Measurements from ENCODE around the gene CCDC159.
A peak's percentile ranks its signal among the peaks of the same experiment; 100 is the strongest.
"Not testable (repeated sequence)": the region's sequence is repeated elsewhere in the genome, so short reads cannot be mapped to it uniquely, and the experiment has no call there.

Gene CCDC159

DNA sequence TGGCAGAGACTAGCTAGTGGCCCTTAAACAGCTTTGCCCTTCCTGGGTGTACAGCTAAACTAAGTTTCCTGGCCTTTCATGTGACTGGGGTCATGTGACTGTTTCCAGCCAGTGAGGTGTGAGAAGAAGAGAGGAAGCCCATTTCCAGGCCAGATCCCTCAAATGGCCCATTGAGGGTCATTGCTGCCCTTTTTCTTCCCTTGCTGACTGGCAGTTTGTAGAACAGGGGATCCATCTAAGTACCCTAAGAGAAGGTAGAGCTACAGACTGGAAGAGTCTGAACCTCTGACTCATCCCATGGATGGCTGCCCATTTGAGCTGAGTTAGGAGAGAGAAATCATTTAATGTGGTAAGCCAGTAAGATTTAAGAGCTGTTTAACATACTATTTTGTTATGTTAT lies 30.9 kb downstream of the CCDC159 start:
- peak; percentile 66 for DNase-seq (ENCODE audit: low spot score)
- TF ChIP-seq, protein P1, sequence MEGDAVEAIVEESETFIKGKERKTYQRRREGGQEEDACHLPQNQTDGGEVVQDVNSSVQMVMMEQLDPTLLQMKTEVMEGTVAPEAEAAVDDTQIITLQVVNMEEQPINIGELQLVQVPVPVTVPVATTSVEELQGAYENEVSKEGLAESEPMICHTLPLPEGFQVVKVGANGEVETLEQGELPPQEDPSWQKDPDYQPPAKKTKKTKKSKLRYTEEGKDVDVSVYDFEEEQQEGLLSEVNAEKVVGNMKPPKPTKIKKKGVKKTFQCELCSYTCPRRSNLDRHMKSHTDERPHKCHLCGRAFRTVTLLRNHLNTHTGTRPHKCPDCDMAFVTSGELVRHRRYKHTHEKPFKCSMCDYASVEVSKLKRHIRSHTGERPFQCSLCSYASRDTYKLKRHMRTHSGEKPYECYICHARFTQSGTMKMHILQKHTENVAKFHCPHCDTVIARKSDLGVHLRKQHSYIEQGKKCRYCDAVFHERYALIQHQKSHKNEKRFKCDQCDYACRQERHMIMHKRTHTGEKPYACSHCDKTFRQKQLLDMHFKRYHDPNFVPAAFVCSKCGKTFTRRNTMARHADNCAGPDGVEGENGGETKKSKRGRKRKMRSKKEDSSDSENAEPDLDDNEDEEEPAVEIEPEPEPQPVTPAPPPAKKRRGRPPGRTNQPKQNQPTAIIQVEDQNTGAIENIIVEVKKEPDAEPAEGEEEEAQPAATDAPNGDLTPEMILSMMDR (IDR thresholded peaks at IDR 0.05; ENCODE audit: borderline replicate concordance, control extremely low read depth, extremely low read depth, insufficient read depth, missing control alignments) = no peak
- in situ Hi-C loops (cut with MboI; ENCODE audit: low sequenced_read_pairs, unreplicated experiment) = no loop called here

DNA sequence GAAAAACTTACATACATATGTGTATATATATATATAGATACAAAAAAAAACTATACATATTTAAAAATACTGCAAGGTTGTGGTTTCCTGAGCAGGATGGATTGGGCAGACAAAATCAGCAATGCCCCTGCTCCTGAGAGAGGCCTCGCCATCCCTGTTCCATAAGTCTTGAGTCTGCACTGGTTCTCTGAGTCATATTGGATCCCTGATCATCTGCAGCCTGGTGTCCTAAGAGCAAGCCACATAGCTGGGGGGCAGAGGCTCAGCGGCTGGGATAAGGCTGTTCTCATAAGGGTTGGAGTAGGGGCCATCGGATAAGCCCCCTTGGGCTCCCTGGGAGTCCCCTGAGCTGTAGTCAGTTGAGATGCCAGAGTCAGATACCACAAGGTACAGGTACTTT lies 31.4 kb downstream of the CCDC159 start:
- DNase-seq (ENCODE audit: low spot score) = no peak
- TF ChIP-seq, protein P1 (IDR thresholded peaks at IDR 0.05; ENCODE audit: borderline replicate concordance, control extremely low read depth, extremely low read depth, insufficient read depth, missing control alignments) = no peak
- in situ Hi-C loops (cut with MboI; ENCODE audit: low sequenced_read_pairs, unreplicated experiment) = no loop called here

DNA sequence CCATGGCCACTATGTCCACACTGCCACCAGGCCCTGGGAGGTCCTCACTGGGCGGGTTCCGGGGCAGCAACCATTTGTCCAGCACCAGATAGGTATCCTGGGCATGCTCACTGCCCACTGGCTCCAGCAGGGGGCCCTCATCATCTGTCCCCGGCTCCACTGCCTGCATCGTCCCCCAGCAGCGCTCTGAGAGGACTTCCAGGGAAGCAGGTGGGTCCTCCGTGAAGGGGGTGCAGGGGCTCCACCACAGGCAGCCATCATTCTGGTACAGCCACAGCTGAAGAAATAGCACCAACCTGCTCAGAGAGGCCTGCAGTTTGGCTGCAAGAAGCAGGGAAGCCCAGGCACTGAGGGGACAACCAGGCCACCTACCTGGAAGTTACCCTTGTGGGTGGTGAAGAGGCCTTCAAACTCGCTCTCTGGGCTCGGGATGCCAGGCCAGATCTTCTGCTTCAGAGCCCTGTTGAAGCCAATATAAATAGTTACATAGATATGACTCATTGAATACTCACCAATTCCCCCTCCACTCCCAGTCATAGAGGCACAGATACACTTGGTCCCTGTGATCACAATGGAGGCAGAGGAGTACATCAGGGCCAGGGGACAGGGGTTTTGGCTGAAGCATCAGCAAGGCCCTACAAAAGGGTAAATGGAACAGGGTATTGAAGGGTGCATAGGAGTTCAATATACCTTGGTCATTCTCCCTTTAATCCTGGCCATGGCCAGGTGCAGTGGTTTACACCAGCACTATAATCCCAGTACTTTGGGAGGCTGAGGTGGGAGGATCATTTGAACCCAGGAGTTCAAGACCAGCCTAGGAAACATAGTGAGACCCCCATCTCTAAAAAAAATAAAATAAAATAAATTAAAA lies 32.2 kb downstream of the CCDC159 start:
- in situ Hi-C loops (cut with MboI; ENCODE audit: low sequenced_read_pairs, unreplicated experiment) = no loop called here
- peak; percentile 36 for DNase-seq (ENCODE audit: low spot score)
- TF ChIP-seq, protein P1 (IDR thresholded peaks at IDR 0.05; ENCODE audit: borderline replicate concordance, control extremely low read depth, extremely low read depth, insufficient read depth, missing control alignments) = peak; percentile 60

DNA sequence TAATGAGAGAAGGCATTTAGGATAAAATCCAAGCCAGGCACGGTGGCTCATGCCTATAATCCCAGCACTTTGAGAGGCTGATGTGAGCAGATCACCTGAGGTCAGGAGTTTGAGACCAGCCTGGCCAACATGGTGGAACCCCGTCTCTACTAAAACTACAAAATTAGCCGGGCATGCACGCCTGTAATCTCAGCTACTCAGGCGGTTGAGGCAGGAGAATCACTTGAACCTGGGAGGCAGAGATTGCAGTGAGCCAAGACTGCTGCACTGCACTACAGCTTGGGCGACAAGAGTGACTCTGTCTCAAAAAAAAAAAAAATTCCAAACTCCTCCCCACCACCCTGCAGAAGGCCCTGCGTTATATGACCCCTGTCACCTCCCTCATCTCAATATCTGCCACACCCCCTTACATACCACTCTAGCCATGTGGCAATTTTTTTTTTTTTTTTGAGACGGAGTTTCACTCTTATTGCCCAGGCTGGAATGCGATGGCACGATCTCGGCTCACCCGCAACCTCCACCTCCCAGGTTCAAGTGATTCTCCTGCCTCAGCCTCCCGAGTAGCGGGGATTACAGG lies 33.0 kb downstream of the CCDC159 start:
- DNase-seq (ENCODE audit: low spot score); in situ Hi-C loops (cut with MboI; ENCODE audit: low sequenced_read_pairs, unreplicated experiment): not testable (repeated sequence)

DNA sequence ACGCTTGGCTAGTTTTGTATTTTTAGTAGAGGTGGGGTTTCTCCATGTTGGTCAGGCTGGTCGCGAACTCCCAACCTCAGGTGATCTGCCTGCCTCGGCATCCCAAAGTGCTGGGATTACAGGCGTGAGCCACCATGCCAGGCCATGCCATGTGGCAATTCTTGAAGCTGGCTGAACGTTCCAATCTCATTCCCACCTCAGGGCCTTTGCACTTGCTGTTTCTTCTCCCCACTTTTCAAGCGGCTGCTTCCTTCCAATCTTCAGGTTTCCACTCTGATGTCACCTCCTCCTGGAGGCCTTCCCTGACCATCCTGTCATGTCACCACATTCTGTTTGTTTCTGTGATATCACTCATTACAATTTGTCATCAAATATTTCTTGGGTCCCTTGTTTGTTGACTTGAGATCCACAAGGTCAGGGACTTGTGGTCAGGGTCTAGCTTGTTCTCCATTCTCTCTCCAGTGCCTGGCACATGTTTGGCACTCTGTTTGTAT lies 33.6 kb downstream of the CCDC159 start:
- TF ChIP-seq, protein P1 (IDR thresholded peaks at IDR 0.05; ENCODE audit: borderline replicate concordance, control extremely low read depth, extremely low read depth, insufficient read depth, missing control alignments) = no peak
- DNase-seq (ENCODE audit: low spot score) = no peak
- in situ Hi-C loops (cut with MboI; ENCODE audit: low sequenced_read_pairs, unreplicated experiment) = no loop called here

DNA sequence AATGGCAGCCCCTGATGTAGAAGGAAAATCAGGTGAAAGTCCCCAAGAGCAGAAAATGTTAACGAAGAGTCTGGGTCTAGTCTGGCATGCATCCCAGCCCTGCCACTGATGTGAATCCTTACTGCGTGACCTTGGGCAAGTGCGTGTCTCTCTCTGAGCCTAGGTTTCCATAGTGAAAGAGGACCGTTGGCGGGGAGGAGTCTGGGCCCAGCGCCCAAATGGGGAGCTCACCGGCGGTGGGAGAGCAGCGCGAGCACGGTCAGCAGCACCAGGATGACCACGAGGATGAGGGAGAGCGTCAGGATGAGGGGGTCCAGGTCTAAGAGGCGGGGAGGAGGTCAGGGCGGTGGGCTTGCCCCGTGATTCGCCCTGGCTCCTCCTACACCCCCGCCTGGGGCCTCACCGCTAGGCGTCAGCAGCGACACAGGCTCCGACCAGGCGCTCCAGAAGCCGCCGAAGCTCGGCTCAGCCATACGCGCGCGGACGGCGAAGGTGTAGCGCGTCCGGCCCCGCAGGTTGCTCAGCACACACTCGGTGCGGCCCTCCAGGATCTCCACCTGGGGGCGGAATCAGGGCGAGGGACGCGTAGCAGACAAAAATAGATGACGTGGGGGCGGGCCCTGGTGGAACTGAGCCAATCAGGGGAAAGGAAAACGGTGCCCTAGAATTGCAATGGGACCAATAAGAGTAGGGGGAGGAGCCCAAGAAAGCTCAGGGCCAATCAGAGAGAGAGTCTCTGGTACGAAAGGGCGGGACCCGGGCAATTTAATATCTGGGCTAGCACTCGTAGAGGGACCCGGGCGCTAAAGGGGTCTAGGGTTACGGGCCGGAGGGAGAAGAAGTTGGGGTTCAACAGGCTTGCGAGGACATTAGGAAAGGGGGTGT lies 34.6 kb downstream of the CCDC159 start:
- in situ Hi-C loops (cut with MboI; ENCODE audit: low sequenced_read_pairs, unreplicated experiment) = no loop called here
- TF ChIP-seq, protein P1 (IDR thresholded peaks at IDR 0.05; ENCODE audit: borderline replicate concordance, control extremely low read depth, extremely low read depth, insufficient read depth, missing control alignments) = peak; percentile 52

More for the DNA sequence above, 34.6 kb downstream of the CCDC159 start:
- peak; percentile 99 for DNase-seq (ENCODE audit: low spot score)

Measured in GM13976 (cell line).